ENCODE data around the gene AAK1.

The AAK1 gene

DNA sequence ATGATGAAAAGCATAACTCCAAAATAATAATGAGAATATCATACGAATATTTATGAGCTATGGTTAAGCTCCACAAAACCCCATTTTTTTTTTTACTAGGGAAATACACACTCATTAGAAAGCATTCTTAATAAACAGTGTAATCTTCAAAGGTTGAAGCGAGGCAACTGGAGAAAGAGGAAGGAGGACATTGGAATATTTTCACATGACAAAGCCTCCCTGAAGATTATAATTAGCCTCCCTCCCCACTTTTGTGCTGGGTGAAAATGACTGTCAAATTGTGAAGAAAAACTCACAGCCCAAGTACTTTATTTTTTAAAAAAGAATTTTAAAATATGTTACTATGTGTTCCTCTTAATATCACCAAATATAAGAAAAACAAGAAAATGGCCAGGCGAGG, 142.2 kb downstream of the AAK1 start:
- no peak overlapping the region for H3K4me3 Mint-ChIP-seq
- H3K27ac Mint-ChIP-seq = no peak overlapping the region
- H3K27me3 Mint-ChIP-seq (ENCODE audit: low read depth) = no peaks in the 10 kb centered on the region
- no peak for DNase-seq (ENCODE audit: low spot score)
- peaks cover 18% of the 10 kb centered on the region for H3K4me1 Mint-ChIP-seq (ENCODE audit: low read depth)
- H3K9me3 Mint-ChIP-seq = no peaks in the 10 kb centered on the region
- peaks cover 34% of the 10 kb centered on the region for H3K36me3 Mint-ChIP-seq (ENCODE audit: low read depth)

DNA sequence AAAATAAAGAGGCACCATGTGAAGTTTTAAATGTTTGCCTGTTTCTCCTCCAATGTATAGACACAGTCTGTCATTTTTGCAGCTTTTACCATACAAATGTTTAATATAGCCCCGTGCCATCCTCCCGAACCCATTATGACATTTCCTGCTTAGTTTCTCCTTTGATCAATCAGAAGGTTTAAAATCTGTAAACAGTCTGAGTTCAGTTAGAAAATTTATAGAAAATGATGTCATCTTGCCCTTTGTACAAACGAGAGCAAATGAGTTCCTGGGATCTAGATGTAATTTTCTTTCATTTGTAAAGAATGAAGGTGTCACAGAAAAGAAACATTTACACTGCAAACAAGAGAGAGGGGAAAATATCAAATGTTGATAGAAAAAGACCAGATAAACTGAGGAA, 143.6 kb downstream of the AAK1 start:
- peaks cover 23% of the 10 kb centered on the region for H3K36me3 Mint-ChIP-seq (ENCODE audit: low read depth)
- no peaks in the 10 kb centered on the region for H3K9me3 Mint-ChIP-seq
- no peak for DNase-seq (ENCODE audit: low spot score)
- peaks cover 18% of the 10 kb centered on the region for H3K4me1 Mint-ChIP-seq (ENCODE audit: low read depth)
- peak overlapping the region; percentile 51 for H3K4me3 Mint-ChIP-seq
- peak overlapping the region; percentile 85 for H3K27ac Mint-ChIP-seq
- no peaks in the 10 kb centered on the region for H3K27me3 Mint-ChIP-seq (ENCODE audit: low read depth)

DNA sequence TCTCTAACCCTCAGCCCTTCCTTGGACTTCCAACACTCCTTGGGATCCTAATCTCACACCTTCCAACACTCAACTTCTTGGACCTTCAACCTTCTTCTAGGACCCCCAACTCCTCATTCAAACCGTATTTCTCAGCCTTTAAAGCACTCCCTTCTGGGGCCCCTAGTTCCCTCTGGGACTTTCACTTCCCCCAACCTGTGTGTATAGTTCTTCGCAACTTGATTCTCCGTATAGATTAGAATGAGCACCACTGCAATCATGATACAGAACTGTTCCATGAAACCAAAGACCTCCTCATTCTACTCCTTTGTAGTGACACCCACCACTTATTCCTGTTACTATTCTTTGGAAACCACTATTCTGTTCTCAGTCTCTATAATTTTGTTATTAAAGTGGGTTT, 144.3 kb downstream of the AAK1 start:
- H3K36me3 Mint-ChIP-seq (ENCODE audit: low read depth) = peaks cover 24% of the 10 kb centered on the region
- no peaks in the 10 kb centered on the region for H3K9me3 Mint-ChIP-seq
- no peaks in the 10 kb centered on the region for H3K27me3 Mint-ChIP-seq (ENCODE audit: low read depth)
- no peak for DNase-seq (ENCODE audit: low spot score)
- peaks cover 18% of the 10 kb centered on the region for H3K4me1 Mint-ChIP-seq (ENCODE audit: low read depth)
- no peak overlapping the region for H3K4me3 Mint-ChIP-seq
- peak overlapping the region; percentile 55 for H3K27ac Mint-ChIP-seq

DNA sequence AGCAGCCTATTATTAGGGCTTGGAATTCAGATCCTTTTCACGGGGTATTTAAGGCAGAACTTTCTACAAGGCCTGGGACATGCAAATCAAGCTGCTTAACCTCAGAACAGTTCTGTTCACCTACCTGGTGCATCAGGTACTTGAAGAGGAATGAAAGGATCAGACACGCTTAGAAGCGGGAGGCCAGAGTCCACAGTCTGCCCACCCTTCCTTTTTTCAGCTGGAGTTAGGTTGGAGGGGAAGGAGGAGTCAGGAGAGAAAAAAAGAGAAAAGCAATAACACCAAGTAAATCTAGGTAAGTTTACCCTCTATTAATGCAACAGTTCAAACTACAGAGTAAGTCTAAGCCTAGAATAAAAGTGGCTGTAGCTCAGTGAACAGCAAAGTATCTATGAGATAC, 147.7 kb downstream of the AAK1 start:
- DNase-seq (ENCODE audit: low spot score) = no peak
- peak overlapping the region; percentile 38 for H3K27ac Mint-ChIP-seq
- H3K9me3 Mint-ChIP-seq = no peaks in the 10 kb centered on the region
- H3K27me3 Mint-ChIP-seq (ENCODE audit: low read depth) = no peaks in the 10 kb centered on the region
- peaks cover 37% of the 10 kb centered on the region for H3K4me1 Mint-ChIP-seq (ENCODE audit: low read depth)
- no peak overlapping the region for H3K4me3 Mint-ChIP-seq
- peaks cover 42% of the 10 kb centered on the region for H3K36me3 Mint-ChIP-seq (ENCODE audit: low read depth)

DNA sequence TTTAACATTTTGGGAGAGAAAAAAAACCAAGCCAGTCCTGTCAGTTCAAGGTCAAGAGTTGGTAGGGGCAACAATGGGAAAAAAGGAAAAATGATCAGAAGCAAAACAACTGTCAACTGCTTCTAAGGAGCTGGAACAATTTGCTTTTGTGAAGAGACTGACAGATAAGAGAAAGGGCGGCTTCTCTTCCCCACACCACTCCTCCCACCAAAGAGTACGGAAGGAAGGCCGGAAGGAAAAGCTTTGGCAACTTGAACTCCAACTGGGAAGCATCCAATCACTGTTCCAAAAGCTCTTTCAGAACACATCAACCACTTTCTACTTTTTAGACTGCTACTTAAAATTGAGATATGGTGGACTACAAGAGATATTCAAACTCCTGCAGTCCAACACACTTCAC, 148.5 kb downstream of the AAK1 start:
- H3K36me3 Mint-ChIP-seq (ENCODE audit: low read depth) = peaks cover 46% of the 10 kb centered on the region
- peaks cover 40% of the 10 kb centered on the region for H3K4me1 Mint-ChIP-seq (ENCODE audit: low read depth)
- H3K27me3 Mint-ChIP-seq (ENCODE audit: low read depth) = no peaks in the 10 kb centered on the region
- H3K27ac Mint-ChIP-seq = no peak overlapping the region
- no peak for DNase-seq (ENCODE audit: low spot score)
- no peaks in the 10 kb centered on the region for H3K9me3 Mint-ChIP-seq
- no peak overlapping the region for H3K4me3 Mint-ChIP-seq

DNA sequence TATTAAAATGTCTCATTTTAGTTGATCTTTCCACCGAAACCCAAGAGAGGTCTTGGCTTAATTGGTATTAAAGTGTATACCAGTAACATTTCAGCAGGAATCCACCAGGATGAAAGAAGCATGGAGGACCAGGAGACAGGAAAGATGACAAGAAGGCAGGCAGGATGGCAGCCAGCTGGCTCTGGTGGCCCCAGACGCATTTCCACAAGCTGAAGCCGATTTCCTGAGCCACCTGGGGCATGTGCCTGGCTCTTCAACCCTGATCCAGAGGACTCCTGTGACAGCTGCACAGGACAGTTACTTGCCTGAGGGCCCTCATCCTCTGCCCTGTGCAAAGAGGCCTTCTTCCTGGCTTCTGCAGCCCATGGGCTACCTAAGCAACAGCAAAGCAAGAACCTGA, 149.4 kb downstream of the AAK1 start:
- Mint-ChIP-seq H3K27me3 (ENCODE audit: low read depth) (no peaks in the 10 kb centered on the region), H3K27ac (peak overlapping the region; percentile 65), H3K9me3 (no peaks in the 10 kb centered on the region), H3K4me1 (ENCODE audit: low read depth) (peaks cover 35% of the 10 kb centered on the region), H3K36me3 (ENCODE audit: low read depth) (peaks cover 48% of the 10 kb centered on the region), H3K4me3 (no peak overlapping the region)
- no peak for DNase-seq (ENCODE audit: low spot score)

DNA sequence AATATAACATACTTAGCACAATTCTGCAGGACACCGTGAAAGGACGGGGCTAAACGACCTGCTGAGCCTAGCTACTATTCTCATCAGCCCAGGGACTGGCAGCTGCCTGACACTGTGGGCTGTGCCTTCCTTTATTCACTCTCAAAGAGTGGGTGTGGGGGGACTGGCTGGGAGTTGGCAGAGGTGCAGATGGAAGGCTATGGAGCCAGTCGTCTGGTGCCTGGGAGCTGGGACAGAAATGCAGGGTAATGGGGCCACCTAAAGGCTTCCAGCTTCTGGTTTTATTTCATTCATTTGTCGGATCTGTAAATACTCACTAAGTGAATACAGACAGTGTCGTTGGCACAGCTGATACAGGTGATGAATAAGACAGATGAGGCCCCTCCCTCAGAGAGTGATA, 150.3 kb downstream of the AAK1 start:
- no peak overlapping the region for H3K4me3 Mint-ChIP-seq
- DNase-seq (ENCODE audit: low spot score) = no peak
- peaks cover 33% of the 10 kb centered on the region for H3K4me1 Mint-ChIP-seq (ENCODE audit: low read depth)
- H3K27me3 Mint-ChIP-seq (ENCODE audit: low read depth) = no peaks in the 10 kb centered on the region
- no peaks in the 10 kb centered on the region for H3K9me3 Mint-ChIP-seq
- H3K36me3 Mint-ChIP-seq (ENCODE audit: low read depth) = peaks cover 52% of the 10 kb centered on the region
- peak overlapping the region; percentile 65 for H3K27ac Mint-ChIP-seq

DNA sequence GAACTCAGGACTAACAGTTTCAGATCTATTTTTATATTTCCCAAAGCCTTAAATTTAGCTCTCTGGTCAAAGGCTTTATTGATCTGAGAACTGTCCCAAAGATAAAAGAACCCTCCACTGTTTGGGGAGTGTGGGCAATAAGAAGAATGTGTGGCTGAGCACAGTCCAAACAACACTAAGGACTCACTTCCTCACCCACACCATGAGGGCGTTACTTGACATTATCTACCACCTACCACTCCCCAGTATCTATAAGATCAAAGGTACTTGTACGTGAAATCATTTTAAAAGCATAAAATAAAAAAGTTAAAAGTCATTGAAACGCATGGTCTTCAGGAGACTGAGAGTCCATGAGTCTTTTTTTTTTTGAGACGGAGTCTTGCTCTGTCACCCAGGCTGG, 151.7 kb downstream of the AAK1 start:
- Mint-ChIP-seq H3K4me1 (ENCODE audit: low read depth) (peaks cover 33% of the 10 kb centered on the region), H3K27me3 (ENCODE audit: low read depth) (no peaks in the 10 kb centered on the region), H3K4me3 (no peak overlapping the region), H3K27ac (peak overlapping the region; percentile 60), H3K36me3 (ENCODE audit: low read depth) (peaks cover 54% of the 10 kb centered on the region), H3K9me3 (no peaks in the 10 kb centered on the region)
- DNase-seq (ENCODE audit: low spot score) = no peak

DNA sequence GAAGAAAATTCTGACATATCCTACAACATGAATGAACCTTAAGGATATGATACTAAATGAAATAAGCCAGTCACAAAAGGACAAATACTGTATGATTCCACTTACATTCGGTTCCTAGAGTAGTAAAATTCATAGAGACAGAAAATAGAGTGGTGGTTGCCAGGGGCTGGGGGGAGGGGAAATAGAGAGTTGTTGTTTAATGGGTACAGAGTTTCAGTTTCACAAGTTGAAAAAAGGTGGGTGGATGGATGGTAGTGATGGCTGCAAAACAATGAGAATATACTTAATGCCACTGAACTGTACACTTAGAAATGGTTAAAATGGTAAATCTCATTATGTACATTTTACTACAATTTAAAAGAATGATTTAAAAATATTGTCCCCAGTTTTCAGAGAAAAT, 153.1 kb downstream of the AAK1 start:
- no peaks in the 10 kb centered on the region for H3K27me3 Mint-ChIP-seq (ENCODE audit: low read depth)
- H3K27ac Mint-ChIP-seq = peak overlapping the region; percentile 65
- peaks cover 59% of the 10 kb centered on the region for H3K36me3 Mint-ChIP-seq (ENCODE audit: low read depth)
- peaks cover 33% of the 10 kb centered on the region for H3K4me1 Mint-ChIP-seq (ENCODE audit: low read depth)
- H3K4me3 Mint-ChIP-seq = no peak overlapping the region
- DNase-seq (ENCODE audit: low spot score) = no peak
- no peaks in the 10 kb centered on the region for H3K9me3 Mint-ChIP-seq

DNA sequence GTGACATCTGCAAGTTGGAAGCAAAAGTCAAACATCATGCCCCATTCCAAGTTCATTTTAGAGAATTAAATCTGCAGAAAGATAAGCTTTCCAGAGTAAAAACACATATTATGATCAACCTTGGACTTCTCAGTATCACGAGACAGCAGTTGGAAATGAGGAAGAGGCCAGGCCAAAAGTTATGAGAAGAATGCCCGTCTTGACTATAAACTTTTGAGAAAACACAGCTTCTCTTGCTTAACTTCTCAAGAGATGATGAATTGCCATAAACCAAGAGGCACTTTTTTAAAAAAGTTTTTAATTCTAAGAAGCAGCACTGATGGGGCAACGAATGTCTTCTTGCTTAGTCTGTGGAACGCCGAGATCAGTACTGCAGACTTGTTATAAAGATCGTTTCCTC, 153.7 kb downstream of the AAK1 start:
- Mint-ChIP-seq H3K36me3 (ENCODE audit: low read depth) (peaks cover 63% of the 10 kb centered on the region), H3K4me3 (peak overlapping the region; percentile 9), H3K27me3 (ENCODE audit: low read depth) (no peaks in the 10 kb centered on the region), H3K9me3 (no peaks in the 10 kb centered on the region), H3K4me1 (ENCODE audit: low read depth) (peaks cover 35% of the 10 kb centered on the region), H3K27ac (peak overlapping the region; percentile 65)
- DNase-seq (ENCODE audit: low spot score) = no peak

DNA sequence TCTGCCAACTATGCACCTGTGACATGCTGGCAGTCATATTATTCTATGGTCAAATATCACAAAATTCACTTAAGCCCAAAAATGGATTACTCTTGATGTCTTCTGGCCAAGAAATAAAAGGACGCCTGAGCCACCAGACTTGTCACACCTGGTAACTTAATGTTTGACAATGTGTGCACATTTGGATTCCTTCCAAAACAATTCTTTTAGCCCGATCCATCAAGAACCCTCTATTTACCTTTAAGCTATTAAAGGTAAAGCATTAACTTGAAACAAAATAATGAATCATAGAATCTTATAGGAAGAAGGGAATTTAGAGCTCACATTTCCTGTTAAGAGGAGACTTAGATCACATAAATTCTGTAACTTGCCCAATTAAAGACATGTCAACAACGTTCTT, 159.8 kb downstream of the AAK1 start:
- Mint-ChIP-seq H3K9me3 (no peaks in the 10 kb centered on the region), H3K4me3 (no peak overlapping the region), H3K27ac (no peak overlapping the region), H3K36me3 (ENCODE audit: low read depth) (peaks cover 44% of the 10 kb centered on the region), H3K27me3 (ENCODE audit: low read depth) (no peaks in the 10 kb centered on the region), H3K4me1 (ENCODE audit: low read depth) (peaks cover 2% of the 10 kb centered on the region)
- no peak for DNase-seq (ENCODE audit: low spot score)

DNA sequence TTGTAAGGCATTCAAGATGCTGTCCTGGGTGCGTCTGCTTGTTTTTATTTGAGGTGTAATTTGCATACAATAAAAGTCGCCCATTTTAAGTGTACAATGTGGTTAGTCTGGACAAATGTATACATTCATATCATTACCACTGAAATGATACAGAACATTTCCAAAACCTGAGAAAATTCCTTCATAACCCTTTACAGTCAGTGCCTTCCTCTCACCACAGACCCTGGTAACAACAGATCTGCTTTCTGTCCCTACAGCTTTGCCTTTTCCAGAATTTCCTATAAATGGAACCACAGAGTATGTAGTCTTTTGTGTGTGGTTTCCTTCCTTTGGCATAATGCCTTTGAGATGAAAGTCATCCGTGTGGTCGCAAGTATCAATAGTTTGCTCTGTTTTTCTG, 160.5 kb downstream of the AAK1 start:
- no peak overlapping the region for H3K27ac Mint-ChIP-seq
- H3K4me3 Mint-ChIP-seq = no peak overlapping the region
- H3K4me1 Mint-ChIP-seq (ENCODE audit: low read depth) = peaks cover 2% of the 10 kb centered on the region
- H3K9me3 Mint-ChIP-seq = no peaks in the 10 kb centered on the region
- no peaks in the 10 kb centered on the region for H3K27me3 Mint-ChIP-seq (ENCODE audit: low read depth)
- peaks cover 40% of the 10 kb centered on the region for H3K36me3 Mint-ChIP-seq (ENCODE audit: low read depth)
- no peak for DNase-seq (ENCODE audit: low spot score)

DNA sequence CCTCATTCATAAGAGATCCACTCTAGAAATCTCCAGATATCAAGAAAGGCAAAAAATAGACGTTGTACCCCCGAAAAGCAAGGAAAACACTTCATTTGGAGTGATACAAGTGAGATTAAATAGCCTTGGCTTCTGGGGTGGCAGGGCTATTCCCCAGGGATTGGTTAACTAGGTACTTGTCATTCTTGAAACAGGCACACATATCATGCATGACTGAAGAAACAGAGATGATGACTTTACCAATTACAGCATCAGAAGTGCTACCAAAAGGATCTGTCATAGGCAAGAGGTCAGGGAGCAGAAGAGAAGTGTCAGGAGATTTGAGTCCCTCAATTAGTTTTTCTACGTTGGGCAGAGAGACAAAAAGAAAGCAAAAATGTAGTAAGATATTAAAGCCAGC, 161.1 kb downstream of the AAK1 start:
- Mint-ChIP-seq H3K36me3 (ENCODE audit: low read depth) (peaks cover 43% of the 10 kb centered on the region), H3K27ac (no peak overlapping the region), H3K9me3 (no peaks in the 10 kb centered on the region), H3K27me3 (ENCODE audit: low read depth) (no peaks in the 10 kb centered on the region), H3K4me1 (ENCODE audit: low read depth) (peaks cover 8% of the 10 kb centered on the region), H3K4me3 (no peak overlapping the region)
- no peak for DNase-seq (ENCODE audit: low spot score)

DNA sequence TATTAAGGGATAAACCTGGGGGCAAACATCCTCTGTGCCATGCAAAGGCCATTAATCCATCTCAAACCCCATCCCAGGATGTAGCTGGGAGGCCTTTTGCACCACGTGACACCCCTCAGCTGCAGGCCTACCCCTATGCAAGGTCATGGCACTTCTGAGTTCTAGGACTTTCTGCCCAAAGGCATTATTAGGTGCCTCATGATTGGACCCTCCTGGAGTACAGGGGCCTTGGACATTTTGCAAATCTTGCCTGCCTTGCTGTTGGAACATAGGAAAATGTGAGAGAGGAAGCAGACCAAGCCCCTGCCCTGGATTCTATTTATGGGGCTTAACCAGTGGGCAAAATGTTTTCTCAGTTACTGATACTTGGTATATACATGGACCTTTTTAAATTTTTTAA, 162.1 kb downstream of the AAK1 start:
- DNase-seq (ENCODE audit: low spot score) = no peak
- H3K4me3 Mint-ChIP-seq = no peak overlapping the region
- H3K4me1 Mint-ChIP-seq (ENCODE audit: low read depth) = peaks cover 18% of the 10 kb centered on the region

DNA sequence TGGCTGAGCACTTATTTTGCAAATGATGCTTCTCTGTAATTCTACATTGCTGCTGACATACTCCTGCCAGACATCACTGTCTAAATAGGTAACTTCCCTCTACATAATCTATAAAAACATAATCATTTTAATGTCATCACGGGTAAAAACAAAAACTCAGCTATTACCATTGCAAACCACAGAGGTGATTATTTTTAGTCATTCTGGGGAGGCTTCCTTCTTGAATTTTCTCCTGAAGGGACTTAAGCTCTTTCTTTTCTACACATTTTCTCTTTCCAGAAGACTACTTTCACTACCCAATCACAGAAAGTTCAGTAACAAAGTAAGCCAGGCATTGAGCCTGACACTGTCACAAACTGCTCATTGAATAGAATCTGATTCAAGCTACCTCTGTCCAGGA, 165.9 kb downstream of the AAK1 start:
- H3K27ac Mint-ChIP-seq = peak overlapping the region; percentile 84
- DNase-seq (ENCODE audit: low spot score) = no peak
- no peak overlapping the region for H3K4me3 Mint-ChIP-seq
- H3K36me3 Mint-ChIP-seq (ENCODE audit: low read depth) = peaks cover 36% of the 10 kb centered on the region
- H3K4me1 Mint-ChIP-seq (ENCODE audit: low read depth) = peaks cover 26% of the 10 kb centered on the region
- no peaks in the 10 kb centered on the region for H3K27me3 Mint-ChIP-seq (ENCODE audit: low read depth)
- no peaks in the 10 kb centered on the region for H3K9me3 Mint-ChIP-seq

More for the DNA sequence above, 162.1 kb downstream of the AAK1 start:
- Mint-ChIP-seq H3K9me3 (no peaks in the 10 kb centered on the region), H3K27ac (no peak overlapping the region), H3K27me3 (ENCODE audit: low read depth) (no peaks in the 10 kb centered on the region), H3K36me3 (ENCODE audit: low read depth) (peaks cover 41% of the 10 kb centered on the region)

Measured in T-helper 2 cell treated with Interferon-gamma antibody and Interleukin-4, amounts not matched to agents 5 μg/mL and 100 μg/mL, for 36 hours (primary cell).